Inflammatory macrophage treated with lipopolysaccharide for 4 hours (primary cell): ENCODE results near the gene SASH1.

Experiments used
- DNase-seq: peaks from one replicate; pipeline ENCODE4 v3.0.0-alpha.2; 2020

Gene SASH1

GRCh38 chr6:148596891-148597455 lies 254.3 kb downstream of the SASH1 start:
- no peak for DNase-seq

DNA sequence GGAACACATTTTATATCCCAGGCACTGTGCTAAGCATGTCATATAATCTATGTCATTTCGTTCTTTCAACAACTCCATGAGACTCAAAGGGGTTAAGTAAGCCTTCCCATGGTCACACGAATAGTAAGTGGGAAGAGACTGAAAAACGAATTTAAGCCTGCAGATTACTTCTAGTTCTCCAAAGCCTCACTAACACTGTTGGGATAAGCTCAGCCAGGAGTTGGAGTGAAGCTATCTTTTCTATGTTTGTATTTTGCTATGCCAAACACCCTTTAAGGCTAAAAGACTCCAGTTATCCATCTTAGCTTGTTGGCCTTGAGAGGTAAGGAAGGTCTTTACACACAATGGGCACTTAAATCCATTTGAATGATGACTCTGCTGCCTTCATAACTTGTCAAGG lies 256.1 kb downstream of the SASH1 start:
- DNase-seq = no peak

GRCh38 chr6:148599967-148600426 lies 257.4 kb downstream of the SASH1 start:
- DNase-seq = no peak
